Measurements from ENCODE around the gene NECAB2. TPM values are rescaled to one million over a fixed set of nuclear protein-coding genes. Genes with fewer than 3 reads are reported as not detected.

NECAB2 gene
- total RNA-seq, 4 donors from 2014 or later: 1.1 TPM; not detected in 3

GRCh38 chr16:84034516-84034915 lies 66.5 kb downstream of the NECAB2 start:
- Histone ChIP-seq H3K27me3 (peaks cover 28% of the 10 kb centered on the region), H3K4me1 (no peaks in the 10 kb centered on the region), H3K9me3 (peaks cover 0 to 14% (median 0%) of the 10 kb centered on the region in 3 donors), H3K4me3 (no peak overlapping the region), H3K27ac (no peak overlapping the region), H3K36me3 (no peaks in the 10 kb centered on the region)
- no peak for TF ChIP-seq CTCF (IDR thresholded peaks at IDR 0.05)
- no peak for TF ChIP-seq POLR2AphosphoS5 (IDR thresholded peaks at IDR 0.05)
- TF ChIP-seq EP300 (IDR thresholded peaks at IDR 0.05): no peak
- TF ChIP-seq POLR2A (IDR thresholded peaks at IDR 0.05): no peak
- 83% methylated on average over 12 of the region's 12 CpGs; no CpG with 5 or more reads in 1 of the 2 donors for WGBS, 2 donors (ENCODE audit: low coverage in 1 of 2)
- no peak for ATAC-seq

GRCh38 chr16:84036131-84036530 lies 68.1 kb downstream of the NECAB2 start:
- WGBS, 2 donors (ENCODE audit: low coverage in 1 of 2): 38 to 48% methylated on average over 3 of the region's 3 CpGs
- no peaks in the 10 kb centered on the region for H3K4me1 ChIP-seq
- no peak overlapping the region for H3K27ac ChIP-seq
- H3K9me3 ChIP-seq: peaks cover 0 to 14% (median 0%) of the 10 kb centered on the region in 3 donors
- no peaks in the 10 kb centered on the region for H3K36me3 ChIP-seq
- peaks cover 28% of the 10 kb centered on the region for H3K27me3 ChIP-seq
- ATAC-seq: no peak
- no peak overlapping the region for H3K4me3 ChIP-seq
- TF ChIP-seq POLR2A (IDR thresholded peaks at IDR 0.05) (no peak), CTCF (IDR thresholded peaks at IDR 0.05) (no peak), POLR2AphosphoS5 (IDR thresholded peaks at IDR 0.05) (no peak), EP300 (IDR thresholded peaks at IDR 0.05) (no peak)

GRCh38 chr16:84036982-84037425 lies 69.0 kb downstream of the NECAB2 start:
- Histone ChIP-seq H3K4me3 (no peak overlapping the region), H3K36me3 (no peaks in the 10 kb centered on the region), H3K4me1 (no peaks in the 10 kb centered on the region), H3K27ac (no peak overlapping the region), H3K27me3 (peaks cover 32% of the 10 kb centered on the region), H3K9me3 (peaks cover 0 to 14% (median 0%) of the 10 kb centered on the region in 3 donors)
- TF ChIP-seq CTCF (IDR thresholded peaks at IDR 0.05): no peak
- no peak for TF ChIP-seq POLR2A (IDR thresholded peaks at IDR 0.05)
- TF ChIP-seq EP300 (IDR thresholded peaks at IDR 0.05): no peak
- TF ChIP-seq POLR2AphosphoS5 (IDR thresholded peaks at IDR 0.05): no peak
- no peak for ATAC-seq
- 85 to 89% methylated on average over 5 to 7 of the region's 8 CpGs for WGBS, 2 donors (ENCODE audit: low coverage in 1 of 2)

- no peak for TF ChIP-seq POLR2A (IDR thresholded peaks at IDR 0.05)
- no peak for TF ChIP-seq POLR2AphosphoS5 (IDR thresholded peaks at IDR 0.05)
- TF ChIP-seq EP300 (IDR thresholded peaks at IDR 0.05): no peak
- TF ChIP-seq CTCF (IDR thresholded peaks at IDR 0.05): no peak
- H3K4me1 ChIP-seq: no peaks in the 10 kb centered on the region
- no peaks in the 10 kb centered on the region for H3K36me3 ChIP-seq
- no peak overlapping the region for H3K27ac ChIP-seq
- no peak for ATAC-seq
- 86 to 95% methylated on average over 12 of the region's 12 CpGs for WGBS, 2 donors (ENCODE audit: low coverage in 1 of 2)
- peaks cover 0 to 14% (median 0%) of the 10 kb centered on the region in 3 donors for H3K9me3 ChIP-seq
- peaks cover 39% of the 10 kb centered on the region for H3K27me3 ChIP-seq
- H3K4me3 ChIP-seq: no peak overlapping the region
These were observed 70.4 kb downstream of the NECAB2 start for GRCh38 chr16:84038469-84038868.

GRCh38 chr16:84039696-84040095 lies 71.7 kb downstream of the NECAB2 start:
- Histone ChIP-seq H3K27me3 (peaks cover 35% of the 10 kb centered on the region), H3K9me3 (peaks cover 0 to 14% (median 0%) of the 10 kb centered on the region in 3 donors), H3K36me3 (no peaks in the 10 kb centered on the region), H3K27ac (no peak overlapping the region), H3K4me3 (no peak overlapping the region), H3K4me1 (no peaks in the 10 kb centered on the region)
- TF ChIP-seq EP300 (IDR thresholded peaks at IDR 0.05) (no peak), POLR2A (IDR thresholded peaks at IDR 0.05) (no peak)
- WGBS, 2 donors (ENCODE audit: low coverage in 1 of 2): 91 to 97% methylated on average over 6 to 9 of the region's 12 CpGs
- no peak for ATAC-seq

All from gastroesophageal sphincter (tissue), 4 donors.